Nephron progenitor cell (in vitro differentiated cells): Measurements from ENCODE around the gene KLHL25.
"Not testable (repeated sequence)": the region's sequence is repeated elsewhere in the genome, so short reads cannot be mapped to it uniquely, and the experiment has no call there.

Source experiments
- DNase-seq: peaks from one replicate; pipeline ENCODE4 v3.0.0; 2021
- H3K27ac Mint-ChIP-seq: 2 replicates; pipeline ENCODE4 v1.8.0; 2021; ENCODE audit warnings: mild to moderate bottlenecking, moderate library complexity, mixed read lengths
- H3K27me3 Mint-ChIP-seq: 2 replicates; pipeline ENCODE4 v1.8.0; 2021; ENCODE audit warnings: mild to moderate bottlenecking, low read depth, mixed read lengths; ENCODE audit not compliant: poor library complexity
- H3K36me3 Mint-ChIP-seq: 2 replicates; pipeline ENCODE4 v1.8.0; 2021; ENCODE audit warnings: low read depth, mixed read lengths
- H3K4me1 Mint-ChIP-seq: 2 replicates; pipeline ENCODE4 v1.8.0; 2021; ENCODE audit warnings: mixed read lengths
- H3K4me3 Mint-ChIP-seq: 2 replicates; pipeline ENCODE4 v1.8.0; 2021; ENCODE audit warnings: mild to moderate bottlenecking, moderate library complexity, mixed read lengths
- H3K9me3 Mint-ChIP-seq: 2 replicates; pipeline ENCODE4 v1.8.0; 2021; ENCODE audit warnings: mild to moderate bottlenecking, moderate library complexity, mixed read lengths
- CTCF ChIP-seq: fragments of 200-600 bp; sonication (generic); IDR thresholded peaks from 2 replicates; pipeline ENCODE4 v1.5.0; 2021; ENCODE audit warnings: antibody characterized with exemption

KLHL25 gene

GRCh38 chr15:85800478-85801123 is 5.9 kb upstream of the KLHL25 start:
- H3K4me1 Mint-ChIP-seq = peaks cover 12% of the 10 kb centered on the region
- peaks cover 6% of the 10 kb centered on the region for H3K27me3 Mint-ChIP-seq
- peaks cover 3% of the 10 kb centered on the region for H3K9me3 Mint-ChIP-seq
- no peak overlapping the region for H3K4me3 Mint-ChIP-seq
- H3K36me3 Mint-ChIP-seq = no peaks in the 10 kb centered on the region
- H3K27ac Mint-ChIP-seq = no peak overlapping the region
- no peak for DNase-seq
- TF ChIP-seq CTCF = no peak

- H3K27me3 Mint-ChIP-seq = peaks cover 14% of the 10 kb centered on the region
- not testable (repeated sequence) for H3K36me3 Mint-ChIP-seq, DNase-seq, H3K27ac Mint-ChIP-seq, H3K9me3 Mint-ChIP-seq, H3K4me3 Mint-ChIP-seq
- peaks cover 24% of the 10 kb centered on the region for H3K4me1 Mint-ChIP-seq
Observed at GRCh38 chr15:85796371-85796770, 1.6 kb upstream of the KLHL25 start.

- peaks cover 13% of the 10 kb centered on the region for H3K27me3 Mint-ChIP-seq
- no peak for TF ChIP-seq CTCF
- no peak for DNase-seq
- H3K9me3 Mint-ChIP-seq = peaks cover 3% of the 10 kb centered on the region
- peaks cover 24% of the 10 kb centered on the region for H3K4me1 Mint-ChIP-seq
- peaks cover 6% of the 10 kb centered on the region for H3K36me3 Mint-ChIP-seq
- peak overlapping the region; percentile 83 for H3K4me3 Mint-ChIP-seq
- H3K27ac Mint-ChIP-seq = no peak overlapping the region
Observed at GRCh38 chr15:85795337-85796305, 896 bp upstream of the KLHL25 start.

- TF ChIP-seq CTCF = no peak
- H3K4me1 Mint-ChIP-seq = peaks cover 41% of the 10 kb centered on the region
- H3K27ac Mint-ChIP-seq = peak overlapping the region; percentile 96
- H3K4me3 Mint-ChIP-seq = peak overlapping the region; percentile 96
- no peaks in the 10 kb centered on the region for H3K9me3 Mint-ChIP-seq
- H3K36me3 Mint-ChIP-seq = peaks cover 15% of the 10 kb centered on the region
- peaks cover 9% of the 10 kb centered on the region for H3K27me3 Mint-ChIP-seq
- DNase-seq = peak; percentile 56
Observed at GRCh38 chr15:85793641-85794597, 806 bp downstream of the KLHL25 start.

- Mint-ChIP-seq H3K27ac (no peak overlapping the region), H3K9me3 (no peaks in the 10 kb centered on the region)
Observed at GRCh38 chr15:85792912-85793590, 1.7 kb downstream of the KLHL25 start.

More at GRCh38 chr15:85792912-85793590, 1.7 kb downstream of the KLHL25 start:
- no peak for DNase-seq
- H3K36me3 Mint-ChIP-seq = peaks cover 15% of the 10 kb centered on the region
- H3K4me3 Mint-ChIP-seq = peak overlapping the region; percentile 96
- peaks cover 9% of the 10 kb centered on the region for H3K27me3 Mint-ChIP-seq
- no peak for TF ChIP-seq CTCF
- peaks cover 50% of the 10 kb centered on the region for H3K4me1 Mint-ChIP-seq
